ENCODE measurements around the gene TRPV3. TPM values are rescaled to one million over a fixed set of nuclear protein-coding genes. Genes with fewer than 3 reads are reported as not detected.

Gene TRPV3
- total and polyA plus RNA-seq, 4 donors, result 0.10 to 0.91 (median 0.33) TPM

DNA sequence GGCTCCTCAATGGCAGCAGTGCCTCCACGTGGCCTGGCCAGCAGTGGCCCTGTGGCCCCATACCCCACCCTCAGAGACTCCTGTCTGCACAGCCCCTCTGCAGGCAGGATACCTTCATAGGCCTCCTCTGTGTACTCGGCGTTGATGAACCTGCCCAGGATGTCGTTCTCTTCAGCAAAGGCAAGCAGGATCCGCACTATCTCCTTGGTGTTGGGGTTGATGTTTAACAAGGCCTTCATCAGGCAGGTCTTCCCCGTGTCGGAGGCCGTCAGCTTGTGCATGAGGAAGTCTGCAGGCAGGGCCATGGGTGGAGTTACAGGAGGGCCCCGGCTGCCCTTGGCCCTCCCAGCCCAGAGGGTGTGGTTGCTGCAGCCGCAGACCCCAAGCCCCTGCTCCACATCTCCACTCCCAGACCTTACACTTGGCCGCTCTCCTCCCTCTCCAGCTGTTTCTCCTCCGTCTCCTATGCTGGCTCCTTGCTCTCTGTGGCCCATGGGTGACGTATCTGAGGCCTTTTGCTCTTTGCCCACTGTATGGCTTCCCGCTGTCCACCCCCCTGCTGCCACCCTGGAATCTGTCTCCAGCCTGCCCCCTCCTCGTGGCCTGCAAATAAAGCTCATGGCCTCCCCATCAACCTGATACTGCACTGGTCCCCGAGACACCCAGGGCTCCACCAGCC is 15.1 kb downstream of the TRPV3 start:
- no peak for DNase-seq
- H3K9ac ChIP-seq (ENCODE audit: insufficient read depth in 1 of 2, low read length in 2 of 2), result no peak overlapping the region
- ATAC-seq (ENCODE audit: insufficient read depth, low FRiP score), result no peak
- H3K4me1 ChIP-seq (ENCODE audit: control insufficient read depth in 5 of 5, insufficient read depth in 5 of 5, low read length in 5 of 5), result peaks cover 0 to 4% (median 2%) of the 10 kb centered on the region in 5 donors
- no peaks in the 10 kb centered on the region for H3K27me3 ChIP-seq (ENCODE audit: control insufficient read depth in 3 of 3, insufficient read depth in 3 of 3, low read length in 2 of 3)
- no peaks in the 10 kb centered on the region for H3K36me3 ChIP-seq (ENCODE audit: control insufficient read depth in 4 of 4, insufficient read depth in 4 of 4, low read length in 4 of 4)
- no peak overlapping the region for H3K4me3 ChIP-seq
- H3K27ac ChIP-seq (ENCODE audit: low read depth in 1 of 2, low read length in 1 of 2), result no peak overlapping the region
- TF ChIP-seq, protein P1, sequence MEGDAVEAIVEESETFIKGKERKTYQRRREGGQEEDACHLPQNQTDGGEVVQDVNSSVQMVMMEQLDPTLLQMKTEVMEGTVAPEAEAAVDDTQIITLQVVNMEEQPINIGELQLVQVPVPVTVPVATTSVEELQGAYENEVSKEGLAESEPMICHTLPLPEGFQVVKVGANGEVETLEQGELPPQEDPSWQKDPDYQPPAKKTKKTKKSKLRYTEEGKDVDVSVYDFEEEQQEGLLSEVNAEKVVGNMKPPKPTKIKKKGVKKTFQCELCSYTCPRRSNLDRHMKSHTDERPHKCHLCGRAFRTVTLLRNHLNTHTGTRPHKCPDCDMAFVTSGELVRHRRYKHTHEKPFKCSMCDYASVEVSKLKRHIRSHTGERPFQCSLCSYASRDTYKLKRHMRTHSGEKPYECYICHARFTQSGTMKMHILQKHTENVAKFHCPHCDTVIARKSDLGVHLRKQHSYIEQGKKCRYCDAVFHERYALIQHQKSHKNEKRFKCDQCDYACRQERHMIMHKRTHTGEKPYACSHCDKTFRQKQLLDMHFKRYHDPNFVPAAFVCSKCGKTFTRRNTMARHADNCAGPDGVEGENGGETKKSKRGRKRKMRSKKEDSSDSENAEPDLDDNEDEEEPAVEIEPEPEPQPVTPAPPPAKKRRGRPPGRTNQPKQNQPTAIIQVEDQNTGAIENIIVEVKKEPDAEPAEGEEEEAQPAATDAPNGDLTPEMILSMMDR (IDR thresholded peaks at IDR 0.05; ENCODE audit: control extremely low read depth, extremely low read depth), result no peak
- H3K9me3 ChIP-seq (ENCODE audit: control insufficient read depth in 4 of 4, insufficient read depth in 3 of 4, low read length in 3 of 4), result peaks cover 0 to 4% (median 0%) of the 10 kb centered on the region in 4 donors
- WGBS, 2 donors, result 75 to 78% methylated on average over 16 of the region's 16 CpGs

- Histone ChIP-seq H3K4me3 (no peak overlapping the region), H3K9me3 (ENCODE audit: control insufficient read depth in 4 of 4, insufficient read depth in 3 of 4, low read length in 3 of 4) (peaks cover 0 to 4% (median 0%) of the 10 kb centered on the region in 4 donors), H3K27ac (ENCODE audit: low read depth in 1 of 2, low read length in 1 of 2) (no peak overlapping the region), H3K4me1 (ENCODE audit: control insufficient read depth in 5 of 5, insufficient read depth in 5 of 5, low read length in 5 of 5) (peaks cover 0 to 20% (median 2%) of the 10 kb centered on the region in 5 donors), H3K9ac (ENCODE audit: insufficient read depth in 1 of 2, low read length in 2 of 2) (no peak overlapping the region), H3K36me3 (ENCODE audit: control insufficient read depth in 4 of 4, insufficient read depth in 4 of 4, low read length in 4 of 4) (no peaks in the 10 kb centered on the region), H3K27me3 (ENCODE audit: control insufficient read depth in 3 of 3, insufficient read depth in 3 of 3, low read length in 2 of 3) (no peaks in the 10 kb centered on the region)
- TF ChIP-seq, protein P1 (IDR thresholded peaks at IDR 0.05; ENCODE audit: control extremely low read depth, extremely low read depth), result no peak
- DNase-seq (no peak), ATAC-seq (ENCODE audit: insufficient read depth, low FRiP score) (no peak)
- WGBS, 2 donors, result 61 to 66% methylated on average over 8 of the region's 8 CpGs
These were observed 17.6 kb downstream of the TRPV3 start for GRCh38 chr17:3539881-3540540.

- TF ChIP-seq, protein P1 (IDR thresholded peaks at IDR 0.05; ENCODE audit: control extremely low read depth, extremely low read depth), result no peak
- Histone ChIP-seq H3K9ac (ENCODE audit: insufficient read depth in 1 of 2, low read length in 2 of 2) (no peak overlapping the region), H3K4me3 (no peak overlapping the region), H3K27me3 (ENCODE audit: control insufficient read depth in 3 of 3, insufficient read depth in 3 of 3, low read length in 2 of 3) (no peaks in the 10 kb centered on the region), H3K36me3 (ENCODE audit: control insufficient read depth in 4 of 4, insufficient read depth in 4 of 4, low read length in 4 of 4) (no peaks in the 10 kb centered on the region), H3K27ac (ENCODE audit: low read depth in 1 of 2, low read length in 1 of 2) (no peak overlapping the region), H3K4me1 (ENCODE audit: control insufficient read depth in 5 of 5, insufficient read depth in 5 of 5, low read length in 5 of 5) (peaks cover 0 to 18% (median 0%) of the 10 kb centered on the region in 5 donors), H3K9me3 (ENCODE audit: control insufficient read depth in 4 of 4, insufficient read depth in 3 of 4, low read length in 3 of 4) (peaks cover 0 to 4% (median 0%) of the 10 kb centered on the region in 4 donors)
- ATAC-seq (ENCODE audit: insufficient read depth, low FRiP score) (no peak), DNase-seq (peak; percentile 63 to 87 (median 79))
- WGBS, 2 donors, result 75 to 80% methylated on average over 5 of the region's 5 CpGs
These were observed 20.9 kb downstream of the TRPV3 start for GRCh38 chr17:3536716-3537115.
